Measurements from ENCODE around the gene HOXA7.

DNA sequence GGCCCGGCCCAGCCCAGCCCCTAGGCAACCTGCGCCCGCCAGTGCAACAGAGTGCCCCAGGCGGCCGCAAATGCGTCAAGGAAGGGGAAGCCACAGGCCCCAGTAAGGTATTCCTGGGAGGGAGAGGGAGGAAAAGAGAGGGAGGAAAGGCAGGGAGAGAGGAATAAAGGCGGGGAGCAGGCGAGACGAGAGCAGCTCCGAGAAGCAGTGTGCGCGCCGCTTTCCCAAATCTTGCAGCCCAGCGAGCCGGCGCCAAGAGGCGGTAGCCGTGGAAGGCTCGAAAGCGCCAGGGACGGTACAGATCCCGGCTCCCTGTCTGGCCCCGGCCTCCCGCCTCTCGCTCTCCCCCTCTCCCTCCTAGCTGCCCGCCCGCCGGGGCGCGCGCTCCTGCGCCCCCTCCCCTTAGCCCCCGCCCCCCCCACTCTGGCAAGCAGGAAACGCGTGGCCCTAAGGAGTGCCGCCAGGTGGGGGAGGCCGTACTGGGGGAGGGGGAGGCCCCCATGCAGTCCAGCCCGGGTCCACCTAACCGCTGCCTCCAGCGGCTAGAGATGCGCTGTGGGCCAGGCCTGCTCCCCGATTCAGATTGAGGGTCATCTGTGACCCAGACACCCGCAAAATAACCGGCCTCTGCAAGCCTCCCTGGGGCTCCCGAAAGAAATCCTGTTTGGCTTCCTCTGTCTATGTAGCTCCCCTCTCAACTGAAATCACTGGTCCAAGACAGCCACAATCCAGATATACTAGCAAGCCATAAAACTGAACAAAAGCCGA, 13.4 kb upstream of the HOXA7 start:
- TF ChIP-seq GABPA (IDR thresholded peaks at IDR 0.05; ENCODE audit: low read depth) (no peak), POLR2AphosphoS5 (IDR thresholded peaks at IDR 0.05; ENCODE audit: low read depth, low read length) (no peak), RFX5 (IDR thresholded peaks at IDR 0.05; ENCODE audit: low read length) (no peak)
- TF ChIP-seq, protein P1, sequence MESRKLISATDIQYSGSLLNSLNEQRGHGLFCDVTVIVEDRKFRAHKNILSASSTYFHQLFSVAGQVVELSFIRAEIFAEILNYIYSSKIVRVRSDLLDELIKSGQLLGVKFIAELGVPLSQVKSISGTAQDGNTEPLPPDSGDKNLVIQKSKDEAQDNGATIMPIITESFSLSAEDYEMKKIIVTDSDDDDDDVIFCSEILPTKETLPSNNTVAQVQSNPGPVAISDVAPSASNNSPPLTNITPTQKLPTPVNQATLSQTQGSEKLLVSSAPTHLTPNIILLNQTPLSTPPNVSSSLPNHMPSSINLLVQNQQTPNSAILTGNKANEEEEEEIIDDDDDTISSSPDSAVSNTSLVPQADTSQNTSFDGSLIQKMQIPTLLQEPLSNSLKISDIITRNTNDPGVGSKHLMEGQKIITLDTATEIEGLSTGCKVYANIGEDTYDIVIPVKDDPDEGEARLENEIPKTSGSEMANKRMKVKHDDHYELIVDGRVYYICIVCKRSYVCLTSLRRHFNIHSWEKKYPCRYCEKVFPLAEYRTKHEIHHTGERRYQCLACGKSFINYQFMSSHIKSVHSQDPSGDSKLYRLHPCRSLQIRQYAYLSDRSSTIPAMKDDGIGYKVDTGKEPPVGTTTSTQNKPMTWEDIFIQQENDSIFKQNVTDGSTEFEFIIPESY (IDR thresholded peaks at IDR 0.05; ENCODE audit: borderline replicate concordance, low read depth) = no peak
- TF ChIP-seq, protein P2, sequence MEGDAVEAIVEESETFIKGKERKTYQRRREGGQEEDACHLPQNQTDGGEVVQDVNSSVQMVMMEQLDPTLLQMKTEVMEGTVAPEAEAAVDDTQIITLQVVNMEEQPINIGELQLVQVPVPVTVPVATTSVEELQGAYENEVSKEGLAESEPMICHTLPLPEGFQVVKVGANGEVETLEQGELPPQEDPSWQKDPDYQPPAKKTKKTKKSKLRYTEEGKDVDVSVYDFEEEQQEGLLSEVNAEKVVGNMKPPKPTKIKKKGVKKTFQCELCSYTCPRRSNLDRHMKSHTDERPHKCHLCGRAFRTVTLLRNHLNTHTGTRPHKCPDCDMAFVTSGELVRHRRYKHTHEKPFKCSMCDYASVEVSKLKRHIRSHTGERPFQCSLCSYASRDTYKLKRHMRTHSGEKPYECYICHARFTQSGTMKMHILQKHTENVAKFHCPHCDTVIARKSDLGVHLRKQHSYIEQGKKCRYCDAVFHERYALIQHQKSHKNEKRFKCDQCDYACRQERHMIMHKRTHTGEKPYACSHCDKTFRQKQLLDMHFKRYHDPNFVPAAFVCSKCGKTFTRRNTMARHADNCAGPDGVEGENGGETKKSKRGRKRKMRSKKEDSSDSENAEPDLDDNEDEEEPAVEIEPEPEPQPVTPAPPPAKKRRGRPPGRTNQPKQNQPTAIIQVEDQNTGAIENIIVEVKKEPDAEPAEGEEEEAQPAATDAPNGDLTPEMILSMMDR (IDR thresholded peaks at IDR 0.05) = no peak

All from SK-N-SH (cell line).